BE2C (cell line): ENCODE measurements around the gene ITGB7.
A peak's percentile ranks its signal among the peaks of the same experiment; 100 is the strongest.

Source experiments
- DNase-seq: peaks from one replicate; pipeline ENCODE4 v3.0.0-alpha.2; 2020
- H3K27me3 ChIP-seq: fragments of 250-450 bp; sonication (Bioruptor Pico); 2 replicates; pipeline ENCODE4 v1.5.1; 2020; ENCODE audit warnings: mild to moderate bottlenecking
- H3K36me3 ChIP-seq: fragments of 250-450 bp; sonication (Bioruptor Pico); 2 replicates; pipeline ENCODE4 v1.5.1; 2020; ENCODE audit warnings: mild to moderate bottlenecking
- H3K4me1 ChIP-seq: fragments of 250-450 bp; sonication (Bioruptor Pico); 2 replicates; pipeline ENCODE4 v1.5.1; 2020
- H3K4me3 ChIP-seq: 2 replicates; pipeline ENCODE4 v1.5.1; 2011; ENCODE audit warnings: low read depth, low read length
- H3K9me3 ChIP-seq: fragments of 250-450 bp; sonication (Bioruptor Pico); 2 replicates; pipeline ENCODE4 v1.5.1; 2020
- TF ChIP-seq, protein P1 (sequence below): IDR thresholded peaks from 2 replicates; pipeline ENCODE4 v1.5.1; 2012; ENCODE audit warnings: mild to moderate bottlenecking, low read depth, low read length

The ITGB7 gene

DNA sequence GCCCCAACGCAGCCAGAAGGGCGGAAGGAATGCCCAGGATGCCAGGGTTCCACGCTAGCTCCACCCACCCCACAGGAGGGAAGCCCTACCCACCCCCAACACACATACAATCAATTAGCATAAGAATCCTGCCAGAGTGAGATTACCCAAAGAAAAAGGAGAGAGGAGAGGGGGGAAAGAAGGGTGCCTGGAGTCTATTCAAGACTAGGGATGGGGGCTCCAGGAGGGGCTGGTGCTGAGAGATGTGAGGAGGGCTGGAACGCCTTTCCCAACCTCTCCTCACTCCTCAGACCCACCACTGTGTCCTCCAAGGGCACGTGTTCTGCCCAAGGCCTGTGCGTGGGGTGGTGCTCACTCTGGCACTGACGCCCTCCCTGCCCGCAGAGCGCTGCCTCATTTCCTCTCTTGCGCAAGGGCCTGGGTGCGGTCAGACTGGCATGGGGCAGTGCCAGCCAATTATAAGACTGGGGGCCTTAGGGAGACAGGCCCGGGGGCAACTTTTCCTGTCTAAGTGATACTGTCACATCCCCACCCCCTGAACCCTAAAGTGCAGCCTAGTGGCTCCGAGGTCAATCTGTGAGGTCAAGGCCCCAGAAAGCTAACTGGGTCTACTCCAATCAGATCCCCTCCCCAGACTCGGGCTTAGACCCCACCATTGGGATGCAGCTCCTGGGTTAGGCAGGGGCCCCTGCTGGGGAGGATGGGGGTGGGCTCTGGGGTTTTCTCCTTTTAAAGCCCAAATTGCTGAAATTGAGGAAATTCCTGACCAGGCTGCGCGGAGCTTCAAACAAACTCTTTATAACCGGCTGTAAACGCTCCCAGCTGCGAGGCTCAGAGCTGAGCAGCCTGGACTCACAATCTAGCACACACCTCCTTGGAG lies 10.2 kb upstream of the ITGB7 start:
- Histone ChIP-seq H3K27me3 (no peaks in the 10 kb centered on the region), H3K4me1 (peaks cover 7% of the 10 kb centered on the region; the same call in 1 of the 2 replicates), H3K4me3 (no peak overlapping the region), H3K36me3 (0 out of 2 replicates have a peak, but pooled peaks cover 2% of the 10 kb centered on the region), H3K9me3 (no peaks in the 10 kb centered on the region)
- DNase-seq: no peak
- TF ChIP-seq, protein P1, sequence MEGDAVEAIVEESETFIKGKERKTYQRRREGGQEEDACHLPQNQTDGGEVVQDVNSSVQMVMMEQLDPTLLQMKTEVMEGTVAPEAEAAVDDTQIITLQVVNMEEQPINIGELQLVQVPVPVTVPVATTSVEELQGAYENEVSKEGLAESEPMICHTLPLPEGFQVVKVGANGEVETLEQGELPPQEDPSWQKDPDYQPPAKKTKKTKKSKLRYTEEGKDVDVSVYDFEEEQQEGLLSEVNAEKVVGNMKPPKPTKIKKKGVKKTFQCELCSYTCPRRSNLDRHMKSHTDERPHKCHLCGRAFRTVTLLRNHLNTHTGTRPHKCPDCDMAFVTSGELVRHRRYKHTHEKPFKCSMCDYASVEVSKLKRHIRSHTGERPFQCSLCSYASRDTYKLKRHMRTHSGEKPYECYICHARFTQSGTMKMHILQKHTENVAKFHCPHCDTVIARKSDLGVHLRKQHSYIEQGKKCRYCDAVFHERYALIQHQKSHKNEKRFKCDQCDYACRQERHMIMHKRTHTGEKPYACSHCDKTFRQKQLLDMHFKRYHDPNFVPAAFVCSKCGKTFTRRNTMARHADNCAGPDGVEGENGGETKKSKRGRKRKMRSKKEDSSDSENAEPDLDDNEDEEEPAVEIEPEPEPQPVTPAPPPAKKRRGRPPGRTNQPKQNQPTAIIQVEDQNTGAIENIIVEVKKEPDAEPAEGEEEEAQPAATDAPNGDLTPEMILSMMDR: no peak

DNA sequence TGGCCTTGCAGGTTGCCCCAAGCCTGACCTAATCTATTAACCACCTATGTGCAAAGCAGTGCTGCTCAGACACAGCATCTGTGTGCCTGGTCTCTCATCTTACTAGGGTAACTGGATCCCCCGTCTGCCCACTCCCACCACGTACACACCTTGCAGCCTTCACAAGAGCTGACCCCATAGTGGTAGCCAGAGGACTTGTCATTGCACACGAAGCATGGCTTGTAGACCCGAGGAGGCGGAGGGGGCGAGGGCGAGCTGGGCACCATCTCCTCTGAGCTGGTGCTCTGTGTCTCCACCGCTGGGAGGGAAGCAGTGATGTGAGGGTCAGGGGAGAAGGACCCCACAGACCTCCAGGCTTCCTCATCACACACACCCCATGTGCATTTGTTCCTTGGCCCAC lies 8.4 kb upstream of the ITGB7 start:
- Histone ChIP-seq H3K27me3 (no peaks in the 10 kb centered on the region), H3K9me3 (no peaks in the 10 kb centered on the region), H3K4me1 (peaks cover 4% of the 10 kb centered on the region; the same call in 1 of the 2 replicates), H3K4me3 (no peak overlapping the region), H3K36me3 (0 out of 2 replicates have a peak, but pooled peaks cover 2% of the 10 kb centered on the region)
- TF ChIP-seq, protein P1: no peak
- DNase-seq: no peak

DNA sequence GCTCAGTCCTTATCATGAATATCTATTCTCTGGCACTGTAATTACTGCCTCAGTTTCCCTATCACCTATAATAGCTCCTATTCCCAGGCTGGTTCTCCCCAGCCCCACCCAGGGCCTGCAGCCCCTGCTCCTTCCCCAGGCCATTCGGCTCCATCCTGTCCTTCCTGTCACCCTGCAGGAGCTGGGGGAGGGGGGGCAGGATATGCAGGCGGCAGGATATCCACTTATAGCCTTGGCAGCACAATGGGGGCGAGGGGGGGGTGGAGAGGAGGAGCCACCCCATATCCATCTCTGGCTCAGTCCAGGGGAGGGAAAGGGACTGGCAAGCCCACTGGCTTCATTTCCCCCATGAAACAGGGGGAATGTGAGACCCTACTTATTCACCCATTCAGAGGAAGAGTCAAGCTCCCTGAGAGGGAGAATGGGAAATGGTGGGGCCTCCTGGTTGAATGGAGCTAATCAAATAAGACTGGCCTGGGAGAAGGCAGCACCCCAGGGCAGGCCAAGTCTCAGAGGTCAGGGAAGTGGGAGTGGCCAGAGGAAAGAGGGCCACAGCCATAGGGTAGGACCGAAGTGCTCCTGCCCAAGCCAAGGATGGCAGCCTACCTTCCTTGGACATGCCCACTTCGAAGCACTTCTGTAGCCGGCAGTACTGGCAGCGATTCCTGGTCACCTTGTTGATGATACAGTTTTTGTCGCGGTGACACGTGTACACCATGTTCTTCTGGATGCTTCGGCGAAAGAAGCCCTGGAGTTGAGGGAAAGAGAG lies 7.8 kb upstream of the ITGB7 start:
- DNase-seq: no peak
- Histone ChIP-seq H3K9me3 (no peaks in the 10 kb centered on the region), H3K36me3 (0 out of 2 replicates have a peak, but pooled peaks cover 2% of the 10 kb centered on the region), H3K27me3 (no peaks in the 10 kb centered on the region), H3K4me3 (no peak overlapping the region), H3K4me1 (peaks cover 4% of the 10 kb centered on the region; the same call in 1 of the 2 replicates)
- TF ChIP-seq, protein P1: no peak

GRCh38 chr12:53214221-53214620 lies 7.2 kb upstream of the ITGB7 start:
- Histone ChIP-seq H3K9me3 (no peaks in the 10 kb centered on the region), H3K4me3 (no peak overlapping the region), H3K4me1 (peaks cover 4% of the 10 kb centered on the region; the same call in 1 of the 2 replicates), H3K27me3 (no peaks in the 10 kb centered on the region), H3K36me3 (0 out of 2 replicates have a peak, but pooled peaks cover 2% of the 10 kb centered on the region)
- DNase-seq: no peak
- TF ChIP-seq, protein P1: no peak

DNA sequence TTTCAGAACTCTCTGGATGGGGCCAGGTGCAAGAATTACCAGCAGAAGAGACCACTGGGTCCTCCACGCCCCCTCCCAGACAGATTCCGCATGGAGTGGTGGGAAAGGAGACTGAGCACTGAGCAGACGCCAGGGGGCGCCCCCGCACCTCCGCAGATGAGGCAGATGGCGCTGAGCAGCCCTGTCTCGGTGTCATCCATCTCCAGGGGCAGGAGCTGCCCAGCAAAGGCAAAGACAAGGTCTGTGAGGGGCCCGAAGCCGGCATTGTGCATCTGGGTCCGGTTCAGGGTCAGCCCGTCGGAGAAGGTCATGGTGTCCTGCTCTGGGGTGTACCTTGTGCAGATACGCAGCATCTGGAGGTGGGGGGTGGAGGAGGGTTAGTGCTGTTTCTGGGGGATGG lies 6.3 kb upstream of the ITGB7 start:
- DNase-seq: peak; percentile 94
- H3K36me3 ChIP-seq: 0 out of 2 replicates have a peak, but pooled peaks cover 2% of the 10 kb centered on the region
- no peaks in the 10 kb centered on the region for H3K9me3 ChIP-seq
- TF ChIP-seq, protein P1: peak; percentile 97
- no peak overlapping the region for H3K4me3 ChIP-seq
- peaks cover 4% of the 10 kb centered on the region; the same call in 1 of the 2 replicates for H3K4me1 ChIP-seq
- H3K27me3 ChIP-seq: no peaks in the 10 kb centered on the region
